HG03439 (cell line): ENCODE results near the gene SHANK3.

Experiments
- ATAC-seq: cut with Tn5 transposase; IDR thresholded peaks from one replicate; pipeline ENCODE4 v1.9.1; 2021; ENCODE audit warnings: mild to moderate bottlenecking, moderate library complexity; ENCODE audit not compliant: unreplicated experiment

SHANK3 gene

GRCh38 chr22:50677493-50678217, 5.0 kb downstream of the SHANK3 start:
- no peak for ATAC-seq

- no peak for ATAC-seq
Measured at GRCh38 chr22:50678218-50678650, 5.6 kb downstream of the SHANK3 start.

- ATAC-seq: no peak
Measured at GRCh38 chr22:50678651-50679521, 6.3 kb downstream of the SHANK3 start.

GRCh38 chr22:50683086-50683993, 10.7 kb downstream of the SHANK3 start:
- no peak for ATAC-seq

GRCh38 chr22:50683994-50684371, 11.4 kb downstream of the SHANK3 start:
- no peak for ATAC-seq

- no peak for ATAC-seq
Measured at GRCh38 chr22:50684501-50684900, 11.9 kb downstream of the SHANK3 start.

- ATAC-seq: no peak
Measured at GRCh38 chr22:50684986-50685385, 12.4 kb downstream of the SHANK3 start.

GRCh38 chr22:50686794-50687193, 14.2 kb downstream of the SHANK3 start:
- no peak for ATAC-seq

- no peak for ATAC-seq
Measured at GRCh38 chr22:50687829-50688228, 15.2 kb downstream of the SHANK3 start.

GRCh38 chr22:50688448-50688847, 15.8 kb downstream of the SHANK3 start:
- no peak for ATAC-seq

GRCh38 chr22:50691521-50691920, 18.9 kb downstream of the SHANK3 start:
- no peak for ATAC-seq

GRCh38 chr22:50693462-50693861, 20.8 kb downstream of the SHANK3 start:
- no peak for ATAC-seq

GRCh38 chr22:50694099-50694605, 21.5 kb downstream of the SHANK3 start:
- no peak for ATAC-seq

- no peak for ATAC-seq
Measured at GRCh38 chr22:50694766-50695420, 22.3 kb downstream of the SHANK3 start.

GRCh38 chr22:50695421-50696250, 23.0 kb downstream of the SHANK3 start:
- ATAC-seq: no peak

GRCh38 chr22:50696251-50696798, 23.7 kb downstream of the SHANK3 start:
- ATAC-seq: no peak

- ATAC-seq: no peak
Measured at GRCh38 chr22:50696799-50697561, 24.4 kb downstream of the SHANK3 start.
